HTR-8/SVneo (cell line): Measurements from ENCODE around the gene XRN1.
A peak's percentile ranks its signal among the peaks of the same experiment; 100 is the strongest.
"Not testable (repeated sequence)": the region's sequence is repeated elsewhere in the genome, so short reads cannot be mapped to it uniquely, and the experiment has no call there.

Experiments used
- DNase-seq: peaks from one replicate; pipeline ENCODE4 v3.0.0; 2011; ENCODE audit warnings: low spot score, mixed read lengths; ENCODE audit not compliant: insufficient read length
- FAIRE-seq: peaks from 2 replicates; lab custom pipeline; 2011; peaks lifted over from hg19 to GRCh38; lab: Jason Lieb, UNC

Gene XRN1

DNA sequence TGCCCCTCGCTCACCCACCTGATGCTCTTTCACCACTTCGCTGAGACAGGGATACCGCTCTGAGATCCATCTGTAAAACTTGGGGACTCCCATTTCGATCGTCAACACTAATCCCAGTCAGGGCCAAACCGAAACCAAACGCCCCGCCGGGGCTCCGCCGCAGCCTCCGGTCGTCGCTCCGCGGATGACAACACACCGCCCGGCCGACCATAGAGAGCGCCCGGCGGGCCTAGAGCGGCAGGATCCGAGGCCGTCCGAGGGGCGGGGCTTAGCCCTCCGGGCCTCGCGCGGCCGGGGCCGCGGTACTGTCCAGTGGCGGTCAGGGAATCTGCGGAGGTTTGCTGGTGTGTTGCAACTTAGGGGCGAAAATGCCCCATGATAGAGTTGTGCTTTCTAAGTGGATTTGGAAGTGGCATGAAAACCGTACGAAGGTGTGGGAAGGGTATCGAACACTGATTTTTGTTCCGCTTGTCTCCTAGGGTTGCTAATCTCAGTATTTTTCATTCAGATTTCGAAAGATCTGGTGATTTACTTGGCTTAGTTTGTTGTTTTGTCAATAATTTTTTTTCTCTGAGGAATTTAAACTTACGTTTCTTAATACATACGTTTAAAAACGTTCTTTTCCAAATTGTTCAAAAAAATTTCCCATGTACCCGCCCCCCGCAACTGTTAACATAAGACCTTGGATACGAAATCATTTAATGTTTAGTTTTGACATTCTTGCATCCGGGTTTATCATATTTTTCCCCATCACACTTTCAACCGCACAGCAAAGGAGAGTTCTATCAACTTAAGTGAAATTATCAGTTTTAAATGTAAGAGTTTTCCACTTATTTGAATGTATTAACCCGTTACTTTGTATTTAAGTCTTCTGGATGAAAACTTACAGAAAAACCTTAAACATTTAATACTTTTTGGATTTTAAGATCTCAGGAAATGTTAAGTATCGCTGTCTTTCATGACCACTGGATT is at the start of gene XRN1:
XRN1 (minus strand) TSS at position 186 of the 972 bp plus-strand sequence; CDS start at position 93, 93 bp downstream.
- FAIRE-seq, result peak; percentile 63
- peak; percentile 97 for DNase-seq

DNA sequence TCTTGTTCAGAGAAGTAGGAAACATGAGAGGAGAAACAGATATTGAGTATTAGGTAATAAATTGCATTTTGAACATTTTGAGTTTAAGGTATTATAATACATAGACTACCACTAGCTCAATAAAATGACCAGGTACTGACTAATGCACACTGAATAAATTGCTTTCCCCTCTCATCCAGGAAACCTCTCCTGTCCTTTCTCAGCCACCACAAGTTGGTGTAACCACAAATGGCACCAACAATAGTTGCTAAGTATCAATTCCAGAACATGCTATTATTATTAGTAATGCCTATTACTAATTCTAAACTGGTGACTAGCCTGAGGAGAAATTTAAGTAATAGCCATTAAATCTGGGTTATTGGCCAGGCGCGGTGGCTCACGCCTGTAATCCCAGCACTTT is 47.3 kb upstream of the XRN1 start:
- DNase-seq, result no peak
- no peak for FAIRE-seq

- FAIRE-seq (no peak), DNase-seq (no peak)
Observed at GRCh38 chr3:142492184-142492583, 44.3 kb upstream of the XRN1 start.

GRCh38 chr3:142489572-142490323 is 41.9 kb upstream of the XRN1 start:
- DNase-seq (no peak), FAIRE-seq (no peak)

- DNase-seq (no peak), FAIRE-seq (no peak)
Observed at GRCh38 chr3:142484912-142485435, 37.1 kb upstream of the XRN1 start.

- FAIRE-seq, result no peak
Observed at GRCh38 chr3:142481196-142481595, 33.4 kb upstream of the XRN1 start.

GRCh38 chr3:142470826-142471225 is 23.0 kb upstream of the XRN1 start:
- peak; percentile 16 for FAIRE-seq
- no peak for DNase-seq

More at GRCh38 chr3:142481196-142481595, 33.4 kb upstream of the XRN1 start:
- no peak for DNase-seq

DNA sequence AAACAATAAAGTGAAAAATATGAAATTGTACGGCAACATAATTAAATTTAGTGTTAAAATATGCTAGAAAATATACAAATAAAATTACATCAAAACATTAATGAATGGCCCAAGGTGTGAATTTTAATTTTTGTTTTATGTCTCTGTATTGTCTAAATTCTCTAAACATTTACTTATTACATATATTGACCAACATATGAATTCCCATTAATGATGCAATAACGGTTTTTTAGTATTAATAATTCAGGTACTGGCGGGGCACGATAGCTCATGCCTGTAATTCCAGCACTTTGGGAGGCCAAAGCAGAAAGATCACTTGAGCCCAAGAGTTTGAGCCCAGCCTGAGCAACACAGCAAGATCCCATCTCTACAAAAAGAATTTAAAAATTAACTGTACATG is 20.6 kb upstream of the XRN1 start:
- DNase-seq, result no peak
- no peak for FAIRE-seq

- FAIRE-seq, result no peak
- DNase-seq, result no peak
Observed at GRCh38 chr3:142467768-142468167, 19.9 kb upstream of the XRN1 start.

- DNase-seq (no peak), FAIRE-seq (no peak)
Observed at GRCh38 chr3:142460689-142461088, 12.9 kb upstream of the XRN1 start.

- FAIRE-seq, result no peak
- no peak for DNase-seq
Observed at GRCh38 chr3:142459929-142460328, 12.1 kb upstream of the XRN1 start.

- FAIRE-seq, result no peak
- no peak for DNase-seq
Observed at GRCh38 chr3:142459096-142459495, 11.3 kb upstream of the XRN1 start.

DNA sequence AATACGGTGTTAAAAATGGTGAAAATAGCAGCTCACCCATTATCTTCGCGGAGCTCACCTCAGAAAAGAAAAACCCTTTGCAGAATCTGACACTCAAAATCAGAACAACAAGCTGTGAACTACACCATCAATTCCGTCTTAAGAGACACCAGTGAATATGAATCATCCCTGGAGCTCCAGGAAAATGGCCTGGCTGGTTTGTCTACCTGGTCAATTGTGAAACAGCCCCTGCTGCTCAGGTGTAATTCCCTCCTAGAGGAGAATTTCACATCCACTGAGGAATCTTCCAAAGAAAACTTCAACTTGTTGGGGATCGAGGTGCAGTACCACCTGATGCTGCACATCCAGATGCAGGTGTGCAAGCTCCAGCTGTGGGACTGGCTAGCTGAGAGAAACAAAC is 3.0 kb upstream of the XRN1 start:
- no peak for FAIRE-seq
- no peak for DNase-seq

DNA sequence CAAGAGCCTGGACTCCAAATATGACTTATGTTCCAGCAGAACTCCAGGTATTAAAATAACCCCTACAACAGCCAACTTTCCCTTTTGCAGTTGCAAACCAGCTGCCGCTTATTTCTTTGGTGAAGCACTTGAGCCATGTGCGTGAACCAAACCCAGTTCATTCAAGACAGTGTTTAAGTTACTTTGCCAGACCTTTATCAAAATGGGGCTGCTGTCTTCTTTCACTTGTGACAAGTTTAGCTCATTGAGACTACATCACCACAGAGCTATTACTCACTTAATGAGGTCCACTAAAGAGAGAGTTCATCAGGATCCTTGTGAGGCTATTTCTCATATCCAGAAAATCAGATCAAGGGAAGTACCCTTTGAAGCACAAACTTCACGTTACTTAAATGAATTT is 2.4 kb upstream of the XRN1 start:
- DNase-seq (no peak), FAIRE-seq (no peak)

DNA sequence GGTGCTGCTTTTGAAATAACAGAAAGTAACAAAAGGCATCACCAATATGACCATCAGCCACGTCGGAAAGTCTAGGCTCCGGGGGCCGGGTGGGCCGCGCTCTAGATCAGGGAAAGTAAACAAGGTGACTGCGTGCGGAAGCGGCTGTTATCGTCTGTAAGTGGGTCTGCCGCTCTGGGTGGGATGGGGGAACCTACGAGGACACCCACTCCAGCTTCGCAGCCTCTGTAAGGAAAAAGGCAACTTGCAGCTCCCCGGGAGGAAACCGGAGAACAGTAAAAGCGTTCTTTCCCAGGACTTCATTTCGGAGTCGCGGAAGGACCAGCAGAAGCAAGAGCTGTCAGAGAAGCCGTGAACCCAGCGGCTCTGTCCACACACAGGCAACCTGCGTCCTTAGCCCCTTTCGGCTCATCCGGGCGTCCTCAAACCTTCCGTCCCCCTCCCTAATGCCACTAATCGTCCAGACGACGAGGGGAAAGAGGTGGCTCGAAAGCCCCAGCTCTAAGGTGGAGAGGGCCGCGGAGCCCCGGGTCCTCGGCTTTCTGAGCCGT is 461 bp downstream of the XRN1 start:
- DNase-seq, result peak; percentile 34
- FAIRE-seq, result no peak

- no peak for DNase-seq
- no peak for FAIRE-seq
Observed at GRCh38 chr3:142445816-142446254, 2.0 kb downstream of the XRN1 start.

- FAIRE-seq (no peak), DNase-seq (no peak)
Observed at GRCh38 chr3:142444343-142444742, 3.5 kb downstream of the XRN1 start.

- DNase-seq, result not testable (repeated sequence)
Observed at GRCh38 chr3:142443060-142443459, 4.8 kb downstream of the XRN1 start.

GRCh38 chr3:142439499-142440220 is 8.2 kb downstream of the XRN1 start:
- FAIRE-seq, DNase-seq: not testable (repeated sequence)

More at GRCh38 chr3:142443060-142443459, 4.8 kb downstream of the XRN1 start:
- not testable (repeated sequence) for FAIRE-seq

DNA sequence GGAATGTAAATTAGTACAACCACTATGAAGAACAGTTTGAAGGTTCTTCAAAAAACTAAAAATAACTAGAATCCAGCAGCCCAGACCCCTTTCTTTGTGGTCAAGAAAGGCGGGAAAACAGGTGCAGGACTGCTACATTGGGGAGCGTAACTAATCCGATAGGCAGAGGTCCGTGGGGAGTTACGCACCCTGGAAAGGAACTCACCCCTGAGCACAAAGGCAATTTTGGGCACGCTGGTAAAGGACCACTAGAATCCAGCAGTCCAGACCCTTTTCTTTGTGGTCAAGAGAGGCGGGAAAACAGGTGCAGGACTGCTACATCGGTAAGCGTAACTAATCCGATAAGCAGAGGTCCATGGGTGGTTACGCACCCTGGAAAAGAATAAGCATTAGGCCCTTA is 9.7 kb downstream of the XRN1 start:
- not testable (repeated sequence) for DNase-seq, FAIRE-seq
